SU-DHL-6 (cell line): Measurements from ENCODE around the gene LMO7.

Experiments used
- H2AFZ ChIP-seq: fragments of 200-600 bp; sonication (generic); 2 replicates; pipeline ENCODE4 v1.6.1; 2014; ENCODE audit warnings: low read depth, mild to moderate bottlenecking, moderate library complexity, mixed read lengths, antibody characterized with exemption, low read length; ENCODE audit not compliant: severe bottlenecking
- H3F3A ChIP-seq: fragments of 200-600 bp; shearing (Covaris generic); 2 replicates; pipeline ENCODE4 v1.6.0; 2016; ENCODE audit warnings: antibody characterized with exemption, mild to moderate bottlenecking; ENCODE audit not compliant: insufficient read depth
- H3K27ac ChIP-seq: fragments of 200-600 bp; sonication (generic); 2 replicates; pipeline ENCODE4 v1.5.1; 2016; ENCODE audit warnings: low read depth, mild to moderate bottlenecking, low read length, moderate library complexity, mixed read lengths
- H3K27me3 ChIP-seq: fragments of 200-600 bp; sonication (generic), shearing (Covaris generic); 2 replicates; pipeline ENCODE4 v1.6.0; 2014; ENCODE audit warnings: mild to moderate bottlenecking, low read length
- H3K36me3 ChIP-seq: fragments of 200-600 bp; sonication (generic); 2 replicates; pipeline ENCODE4 v1.6.1; 2014; ENCODE audit warnings: mild to moderate bottlenecking, low read length, mixed read lengths
- H3K4me2 ChIP-seq: fragments of 300-600, 200-600 bp; shearing (Covaris generic), sonication (generic); 2 replicates; pipeline ENCODE4 v1.6.0; 2014; ENCODE audit warnings: low read length, low read depth, mild to moderate bottlenecking; ENCODE audit not compliant: poor library complexity, severe bottlenecking
- H3K4me3 ChIP-seq: fragments of 200-600 bp; sonication (generic); 2 replicates; pipeline ENCODE4 v1.5.1; 2014; ENCODE audit warnings: antibody characterized with exemption, low read length, mild to moderate bottlenecking, mixed read lengths; ENCODE audit not compliant: insufficient read depth, poor library complexity, severe bottlenecking
- H3K79me2 ChIP-seq: fragments of 200-600 bp; sonication (generic); 2 replicates; pipeline ENCODE4 v1.6.1; 2014; ENCODE audit warnings: mild to moderate bottlenecking, low read length, moderate library complexity; ENCODE audit not compliant: insufficient read depth
- H3K9ac ChIP-seq: fragments of 200-600 bp; sonication (generic); 2 replicates; pipeline ENCODE4 v1.7.0; 2014; ENCODE audit warnings: mild to moderate bottlenecking, low read length
- H3K9me2 ChIP-seq: fragments of 200-600 bp; sonication (generic); replicated peaks from 2 replicates; pipeline ENCODE4 v1.6.1; 2014; ENCODE audit warnings: low read length; ENCODE audit not compliant: insufficient read depth
- H3K9me3 ChIP-seq: fragments of 200-600 bp; sonication (generic); 2 replicates; pipeline ENCODE4 v1.6.1; 2014; ENCODE audit warnings: low read length, mixed read lengths; ENCODE audit not compliant: insufficient read depth
- H4K20me1 ChIP-seq: fragments of 200-600 bp; sonication (generic); 2 replicates; pipeline ENCODE4 v1.6.1; 2014; ENCODE audit warnings: low read depth, mild to moderate bottlenecking, antibody characterized with exemption, low read length, moderate library complexity, mixed read lengths
- CTCF ChIP-seq: fragments of 200-600 bp; sonication (generic); IDR thresholded peaks from one replicate; pipeline ENCODE4 v1.5.1; 2017; ENCODE audit warnings: antibody characterized with exemption, mild to moderate bottlenecking, low read length, moderate library complexity; ENCODE audit not compliant: insufficient read depth, poor library complexity, severe bottlenecking
- EZH2phosphoT487 ChIP-seq: fragments of 200-600 bp; sonication (generic), shearing (Covaris generic); conservative IDR thresholded peaks from 2 replicates; pipeline ENCODE4 v1.6.1; 2018; ENCODE audit warnings: mild to moderate bottlenecking, antibody characterized with exemption, low read length, moderate library complexity, mixed read lengths

LMO7 gene

GRCh38 chr13:75806117-75806516, 170.0 kb downstream of the LMO7 start:
- H3K27me3 ChIP-seq: no peaks in the 10 kb centered on the region
- no peak overlapping the region for H3K4me2 ChIP-seq
- no peaks in the 10 kb centered on the region for H3F3A ChIP-seq
- H3K9ac ChIP-seq: no peak overlapping the region
- H3K36me3 ChIP-seq: peaks cover 26% of the 10 kb centered on the region; the same call in 1 of the 2 replicates
- H3K79me2 ChIP-seq: peaks cover 18% of the 10 kb centered on the region
- TF ChIP-seq CTCF (no peak), EZH2phosphoT487 (no peak)
- H3K27ac ChIP-seq: no peak overlapping the region
- H3K4me3 ChIP-seq: no peak overlapping the region
- H3K9me3 ChIP-seq: no peaks in the 10 kb centered on the region
- no peaks in the 10 kb centered on the region for H4K20me1 ChIP-seq
- H3K9me2 ChIP-seq: no peaks in the 10 kb centered on the region
- H2AFZ ChIP-seq: no peak overlapping the region

- no peaks in the 10 kb centered on the region for H3K9me2 ChIP-seq
- H3K9me3 ChIP-seq: no peaks in the 10 kb centered on the region
- H4K20me1 ChIP-seq: peaks cover 5% of the 10 kb centered on the region; the same call in 1 of the 2 replicates
- H3K4me2 ChIP-seq: no peak overlapping the region
- no peak overlapping the region for H3K27ac ChIP-seq
- no peaks in the 10 kb centered on the region for H3K36me3 ChIP-seq
- H3K4me3 ChIP-seq: no peak overlapping the region
- no peaks in the 10 kb centered on the region for H3F3A ChIP-seq
- H3K27me3 ChIP-seq: no peaks in the 10 kb centered on the region
- H3K9ac ChIP-seq: no peak overlapping the region
- TF ChIP-seq CTCF (no peak), EZH2phosphoT487 (no peak)
- H2AFZ ChIP-seq: no peak overlapping the region
- H3K79me2 ChIP-seq: peaks cover 47% of the 10 kb centered on the region
These were observed 175.2 kb downstream of the LMO7 start for GRCh38 chr13:75811361-75811760.

GRCh38 chr13:75811841-75812240, 175.7 kb downstream of the LMO7 start:
- H3F3A ChIP-seq: no peaks in the 10 kb centered on the region
- H3K9ac ChIP-seq: no peak overlapping the region
- H3K79me2 ChIP-seq: peaks cover 47% of the 10 kb centered on the region
- 0 out of 2 replicates have a peak, but pooled peaks cover 1% of the 10 kb centered on the region for H3K36me3 ChIP-seq
- no peaks in the 10 kb centered on the region for H3K9me3 ChIP-seq
- H3K4me2 ChIP-seq: no peak overlapping the region
- H3K27me3 ChIP-seq: no peaks in the 10 kb centered on the region
- H3K9me2 ChIP-seq: no peaks in the 10 kb centered on the region
- no peak overlapping the region for H3K4me3 ChIP-seq
- no peak for TF ChIP-seq CTCF
- TF ChIP-seq EZH2phosphoT487: no peak
- H3K27ac ChIP-seq: no peak overlapping the region
- no peak overlapping the region for H2AFZ ChIP-seq
- H4K20me1 ChIP-seq: peaks cover 5% of the 10 kb centered on the region; the same call in 1 of the 2 replicates

- Histone ChIP-seq H3K27ac (no peak overlapping the region), H3K4me3 (no peak overlapping the region), H3F3A (no peaks in the 10 kb centered on the region), H3K27me3 (no peaks in the 10 kb centered on the region), H3K9me2 (no peaks in the 10 kb centered on the region), H2AFZ (no peak overlapping the region), H3K4me2 (no peak overlapping the region), H3K79me2 (peaks cover 47% of the 10 kb centered on the region), H3K9me3 (no peaks in the 10 kb centered on the region), H3K9ac (no peak overlapping the region), H3K36me3 (peaks cover 10% of the 10 kb centered on the region; the same call in 1 of the 2 replicates), H4K20me1 (peaks cover 7% of the 10 kb centered on the region)
- no peak for TF ChIP-seq CTCF
- TF ChIP-seq EZH2phosphoT487: no peak
These were observed 176.6 kb downstream of the LMO7 start for GRCh38 chr13:75812751-75813181.
